GM10266 (cell line): Measurements from ENCODE around the gene SLU7.

ENCODE experiments used
- DNase-seq: peaks from one replicate; pipeline ENCODE4 v3.0.0; 2012; ENCODE audit errors: extremely low spot score
- CTCF ChIP-seq: IDR thresholded peaks from 2 replicates; pipeline ENCODE4 v1.5.1; 2012; ENCODE audit warnings: mild to moderate bottlenecking, low read depth; ENCODE audit not compliant: control insufficient read depth, insufficient read depth; ENCODE audit errors: missing control alignments

The SLU7 gene

GRCh38 chr5:160450164-160450932 is 31.5 kb upstream of the SLU7 start:
- no peak for DNase-seq
- TF ChIP-seq CTCF: no peak

GRCh38 chr5:160449458-160449857 is 30.6 kb upstream of the SLU7 start:
- DNase-seq: no peak
- no peak for TF ChIP-seq CTCF

GRCh38 chr5:160448886-160449285 is 30.0 kb upstream of the SLU7 start:
- no peak for DNase-seq
- no peak for TF ChIP-seq CTCF

GRCh38 chr5:160445751-160446150 is 26.9 kb upstream of the SLU7 start:
- no peak for TF ChIP-seq CTCF
- no peak for DNase-seq

- no peak for TF ChIP-seq CTCF
- no peak for DNase-seq
These were observed 26.3 kb upstream of the SLU7 start for GRCh38 chr5:160445132-160445531.

- no peak for DNase-seq
- no peak for TF ChIP-seq CTCF
These were observed 25.5 kb upstream of the SLU7 start for GRCh38 chr5:160444407-160444806.

- TF ChIP-seq CTCF: no peak
- no peak for DNase-seq
These were observed 24.0 kb upstream of the SLU7 start for GRCh38 chr5:160442824-160443431.
